ENCODE results near the gene TOX2. TPM values are rescaled to one million over a fixed set of nuclear protein-coding genes. Genes with fewer than 3 reads are reported as not detected.

The TOX2 gene
- total and polyA plus RNA-seq, 5 experiments from 2014 or later, result 0.31 to 1.3 (median 1.2) TPM

GRCh38 chr20:43999848-44000247, 85.2 kb downstream of the TOX2 start:
- Mint-ChIP-seq H3K36me3 (no peaks in the 10 kb centered on the region), H3K9me3 (peaks cover 0 to 4% (median 0%) of the 10 kb centered on the region in 9 donors), H3K4me3 (no peak overlapping the region), H3K4me1 (peaks cover 0 to 7% (median 4%) of the 10 kb centered on the region in 4 donors), H3K27me3 (peaks cover 9 to 30% (median 23%) of the 10 kb centered on the region in 5 donors), H3K27ac (peak overlapping the region in 1 of 10 donors; percentile 28)
- ATAC-seq, result no peak
- peak in 1 of 10 donors; percentile 51 for DNase-seq
- POLR2A ChIA-PET, result no interaction called here

GRCh38 chr20:44001667-44002596, 87.3 kb downstream of the TOX2 start:
- Mint-ChIP-seq H3K27me3 (peaks cover 9 to 30% (median 27%) of the 10 kb centered on the region in 5 donors), H3K9me3 (no peaks in the 10 kb centered on the region), H3K4me3 (no peak overlapping the region), H3K36me3 (no peaks in the 10 kb centered on the region), H3K27ac (no peak overlapping the region), H3K4me1 (peaks cover 0 to 4% (median under 1%) of the 10 kb centered on the region in 4 donors)
- ATAC-seq (no peak), DNase-seq (peak in 1 of 10 donors; percentile 38)
- POLR2A ChIA-PET, result interaction anchor here (0.5 kb wide), 1 partner anchor 59 kb away, joined by 3 read pairs; no protein-coding TSS in a partner anchor

GRCh38 chr20:44002861-44003260, 88.2 kb downstream of the TOX2 start:
- Mint-ChIP-seq H3K4me3 (no peak overlapping the region), H3K36me3 (no peaks in the 10 kb centered on the region), H3K27ac (no peak overlapping the region), H3K4me1 (peaks cover 0 to 2% (median 0%) of the 10 kb centered on the region in 4 donors), H3K27me3 (peaks cover 10 to 30% (median 27%) of the 10 kb centered on the region in 5 donors), H3K9me3 (no peaks in the 10 kb centered on the region)
- POLR2A ChIA-PET, result interaction anchor here (0.7 kb wide), 1 partner anchor 16 kb away, joined by 3 read pairs; no protein-coding TSS in a partner anchor
- ATAC-seq (no peak), DNase-seq (no peak)

- Mint-ChIP-seq H3K27me3 (peaks cover 11 to 30% (median 26%) of the 10 kb centered on the region in 5 donors), H3K9me3 (no peaks in the 10 kb centered on the region), H3K27ac (peak overlapping the region in 1 of 10 donors; percentile 11), H3K4me1 (peaks cover 0 to 2% (median 0%) of the 10 kb centered on the region in 4 donors), H3K4me3 (no peak overlapping the region), H3K36me3 (no peaks in the 10 kb centered on the region)
- DNase-seq (peak in 1 of 10 donors; percentile 23), ATAC-seq (no peak)
- POLR2A ChIA-PET, result no interaction called here
Observed at GRCh38 chr20:44003609-44004008, 89.0 kb downstream of the TOX2 start.

GRCh38 chr20:44004306-44004915, 89.8 kb downstream of the TOX2 start:
- Mint-ChIP-seq H3K27me3 (peaks cover 11 to 29% (median 26%) of the 10 kb centered on the region in 5 donors), H3K4me3 (no peak overlapping the region)

GRCh38 chr20:44005661-44006060, 91.0 kb downstream of the TOX2 start:
- Mint-ChIP-seq H3K4me3 (no peak overlapping the region), H3K27ac (no peak overlapping the region), H3K36me3 (no peaks in the 10 kb centered on the region), H3K4me1 (peaks cover 3 to 6% (median 4%) of the 10 kb centered on the region in 4 donors), H3K27me3 (peaks cover 8 to 26% (median 20%) of the 10 kb centered on the region in 5 donors), H3K9me3 (no peaks in the 10 kb centered on the region)
- ATAC-seq (no peak), DNase-seq (no peak)
- POLR2A ChIA-PET, result no interaction called here

More at GRCh38 chr20:44004306-44004915, 89.8 kb downstream of the TOX2 start:
- POLR2A ChIA-PET, result no interaction called here
- no peaks in the 10 kb centered on the region for H3K36me3 Mint-ChIP-seq
- H3K27ac Mint-ChIP-seq, result peak overlapping the region in 1 of 10 donors; percentile 29
- H3K9me3 Mint-ChIP-seq, result no peaks in the 10 kb centered on the region
- H3K4me1 Mint-ChIP-seq, result peaks cover 0 to 2% (median 0%) of the 10 kb centered on the region in 4 donors
- ATAC-seq, result no peak
- DNase-seq, result peak in 1 of 10 donors; percentile 22

- Mint-ChIP-seq H3K4me1 (peaks cover 7 to 11% (median 9%) of the 10 kb centered on the region in 4 donors), H3K27ac (no peak overlapping the region), H3K36me3 (no peaks in the 10 kb centered on the region), H3K9me3 (no peaks in the 10 kb centered on the region), H3K4me3 (no peak overlapping the region), H3K27me3 (peaks cover 11 to 29% (median 22%) of the 10 kb centered on the region in 5 donors)
- ATAC-seq (no peak), DNase-seq (no peak)
- POLR2A ChIA-PET, result no interaction called here
Observed at GRCh38 chr20:44006126-44006525, 91.5 kb downstream of the TOX2 start.

- H3K27me3 Mint-ChIP-seq, result peaks cover 14 to 31% (median 26%) of the 10 kb centered on the region in 5 donors
- DNase-seq (peak in 1 of 10 donors; percentile 28), ATAC-seq (no peak)
- peak overlapping the region in 1 of 10 donors; percentile 44 for H3K27ac Mint-ChIP-seq
- no peak overlapping the region for H3K4me3 Mint-ChIP-seq
- H3K4me1 Mint-ChIP-seq, result peaks cover 11 to 15% (median 13%) of the 10 kb centered on the region in 4 donors
- H3K36me3 Mint-ChIP-seq, result no peaks in the 10 kb centered on the region
- H3K9me3 Mint-ChIP-seq, result no peaks in the 10 kb centered on the region
- POLR2A ChIA-PET, result no interaction called here
Observed at GRCh38 chr20:44006578-44006977, 91.9 kb downstream of the TOX2 start.

GRCh38 chr20:44008806-44009678, 94.4 kb downstream of the TOX2 start:
- H3K4me1 Mint-ChIP-seq, result peaks cover 15 to 30% (median 19%) of the 10 kb centered on the region in 4 donors
- POLR2A ChIA-PET, result no interaction called here
- no peaks in the 10 kb centered on the region for H3K9me3 Mint-ChIP-seq
- no peaks in the 10 kb centered on the region for H3K36me3 Mint-ChIP-seq
- peak overlapping the region in 1 of 10 donors; percentile 9 for H3K27ac Mint-ChIP-seq
- DNase-seq, result peak in 1 of 10 donors; percentile 15
- peaks cover 3 to 40% (median 21%) of the 10 kb centered on the region in 5 donors for H3K27me3 Mint-ChIP-seq
- no peak for ATAC-seq
- no peak overlapping the region for H3K4me3 Mint-ChIP-seq

- Mint-ChIP-seq H3K27ac (peak overlapping the region in 1 of 10 donors; percentile 4), H3K4me1 (peaks cover 15 to 30% (median 20%) of the 10 kb centered on the region in 4 donors), H3K4me3 (no peak overlapping the region), H3K36me3 (no peaks in the 10 kb centered on the region), H3K27me3 (peaks cover 5 to 35% (median 19%) of the 10 kb centered on the region in 5 donors), H3K9me3 (no peaks in the 10 kb centered on the region)
- POLR2A ChIA-PET, result no interaction called here
- ATAC-seq, result no peak
- peak in 1 of 10 donors; percentile 42 for DNase-seq
Observed at GRCh38 chr20:44009679-44009992, 95.0 kb downstream of the TOX2 start.

GRCh38 chr20:44010162-44010704, 95.6 kb downstream of the TOX2 start:
- peak in 2 of 10 donors; percentile 27 to 28 for DNase-seq
- Mint-ChIP-seq H3K4me1 (peaks cover 15 to 30% (median 20%) of the 10 kb centered on the region in 4 donors), H3K27me3 (peaks cover 6 to 35% (median 22%) of the 10 kb centered on the region in 5 donors), H3K4me3 (peak overlapping the region in 1 of 10 donors; percentile 27), H3K36me3 (no peaks in the 10 kb centered on the region), H3K9me3 (no peaks in the 10 kb centered on the region), H3K27ac (peak overlapping the region in 3 of 10 donors; percentile 26 to 56 (median 31))
- ATAC-seq, result peak in 1 of 2 donors; percentile 51
- POLR2A ChIA-PET, result no interaction called here
